Measurements from ENCODE around the gene STK11.
A peak's percentile ranks its signal among the peaks of the same experiment; 100 is the strongest.

Gene STK11

GRCh38 chr19:1275260-1275975 is 69.8 kb downstream of the STK11 start, which contains the start of gene FAM174C:
Gene FAM174C, plus strand, starts transcription at chr19:1275530. Its CDS starts 20 bp downstream, at chr19:1275550.
- DNase-seq = peak; percentile 95

- DNase-seq = no peak
Observed at GRCh38 chr19:1275976-1276627, 70.5 kb downstream of the STK11 start.

GRCh38 chr19:1276628-1277022 is 71.0 kb downstream of the STK11 start:
- no peak for DNase-seq

GRCh38 chr19:1277061-1277460 is 71.5 kb downstream of the STK11 start:
- no peak for DNase-seq

All from activated CD4-positive, alpha-beta T cell treated with anti-CD3 and anti-CD28 coated beads for 1 hour (primary cell).